ENCODE measurements around the gene FLT3. TPM values are rescaled to one million over a fixed set of nuclear protein-coding genes. Genes with fewer than 3 reads are reported as not detected.
"Not testable (repeated sequence)": the region's sequence is repeated elsewhere in the genome, so short reads cannot be mapped to it uniquely, and the experiment has no call there.

The FLT3 gene
- total RNA-seq, 1 donor from 2014 or later, result 0.11 TPM

GRCh38 chr13:28110414-28110813 lies 10.0 kb upstream of the FLT3 start:
- no peak for ATAC-seq (ENCODE audit: poor library complexity)
- no peak for DNase-seq
- intact Hi-C loops (cut with DNase I), result no loop called here

- intact Hi-C loops (cut with DNase I), result no loop called here
- no peak for ATAC-seq (ENCODE audit: poor library complexity)
- DNase-seq, result no peak
Observed at GRCh38 chr13:28106976-28107375, 6.6 kb upstream of the FLT3 start.

GRCh38 chr13:28101886-28102285 lies 1.5 kb upstream of the FLT3 start:
- ATAC-seq (ENCODE audit: poor library complexity); DNase-seq; intact Hi-C loops (cut with DNase I): not testable (repeated sequence)

GRCh38 chr13:28099396-28100149 lies 803 bp downstream of the FLT3 start:
- ATAC-seq (ENCODE audit: poor library complexity), result no peak
- intact Hi-C loops (cut with DNase I), result no loop called here
- no peak for DNase-seq

- intact Hi-C loops (cut with DNase I), result no loop called here
- no peak for DNase-seq
- ATAC-seq (ENCODE audit: poor library complexity), result no peak
Observed at GRCh38 chr13:28097503-28097902, 2.9 kb downstream of the FLT3 start.

GRCh38 chr13:28094306-28094705 lies 6.1 kb downstream of the FLT3 start:
- ATAC-seq (ENCODE audit: poor library complexity) (no peak), DNase-seq (no peak)
- intact Hi-C loops (cut with DNase I), result no loop called here

- DNase-seq, result no peak
- no peak for ATAC-seq (ENCODE audit: poor library complexity)
- intact Hi-C loops (cut with DNase I), result no loop called here
Observed at GRCh38 chr13:28093881-28094280, 6.5 kb downstream of the FLT3 start.

- ATAC-seq (ENCODE audit: poor library complexity) (no peak), DNase-seq (no peak)
- intact Hi-C loops (cut with DNase I), result no loop called here
Observed at GRCh38 chr13:28092431-28092830, 7.9 kb downstream of the FLT3 start.

GRCh38 chr13:28089065-28089464 lies 11.3 kb downstream of the FLT3 start:
- DNase-seq (no peak), ATAC-seq (ENCODE audit: poor library complexity) (no peak)
- intact Hi-C loops (cut with DNase I), result no loop called here

GRCh38 chr13:28077820-28078219 lies 22.6 kb downstream of the FLT3 start:
- intact Hi-C loops (cut with DNase I); DNase-seq; ATAC-seq (ENCODE audit: poor library complexity): not testable (repeated sequence)

GRCh38 chr13:28077231-28077630 lies 23.1 kb downstream of the FLT3 start:
- no peak for ATAC-seq (ENCODE audit: poor library complexity)
- intact Hi-C loops (cut with DNase I), result no loop called here

GRCh38 chr13:28071424-28071823 lies 29.0 kb downstream of the FLT3 start:
- ATAC-seq (ENCODE audit: poor library complexity), result no peak

More at GRCh38 chr13:28077231-28077630, 23.1 kb downstream of the FLT3 start:
- no peak for DNase-seq

GRCh38 chr13:28067491-28067890 lies 32.9 kb downstream of the FLT3 start:
- intact Hi-C loops (cut with DNase I), result no loop called here
- DNase-seq (no peak), ATAC-seq (ENCODE audit: poor library complexity) (no peak)

More at GRCh38 chr13:28071424-28071823, 29.0 kb downstream of the FLT3 start:
- intact Hi-C loops (cut with DNase I), result no loop called here
- no peak for DNase-seq

- no peak for ATAC-seq (ENCODE audit: poor library complexity)
- intact Hi-C loops (cut with DNase I), result no loop called here
- DNase-seq, result no peak
Observed at GRCh38 chr13:28058866-28059613, 41.3 kb downstream of the FLT3 start.

- ATAC-seq (ENCODE audit: poor library complexity), result no peak
- no peak for DNase-seq
- intact Hi-C loops (cut with DNase I), result no loop called here
Observed at GRCh38 chr13:28056970-28057712, 43.2 kb downstream of the FLT3 start.

GRCh38 chr13:28056426-28056825 lies 44.0 kb downstream of the FLT3 start:
- DNase-seq (no peak), ATAC-seq (ENCODE audit: poor library complexity) (no peak)
- intact Hi-C loops (cut with DNase I), result no loop called here

- intact Hi-C loops (cut with DNase I), result no loop called here
- DNase-seq (no peak), ATAC-seq (ENCODE audit: poor library complexity) (no peak)
Observed at GRCh38 chr13:28055357-28055756, 45.0 kb downstream of the FLT3 start.

- no peak for DNase-seq
- intact Hi-C loops (cut with DNase I), result no loop called here
- ATAC-seq (ENCODE audit: poor library complexity), result no peak
Observed at GRCh38 chr13:28052945-28053344, 47.4 kb downstream of the FLT3 start.

Measured in Right ventricle myocardium superior (tissue), 1 donor.